Mesodermal cell (in vitro differentiated cells): ENCODE data around the gene TEX26.

Experiments
- H3K27ac ChIP-seq: 2 replicates; pipeline ENCODE4 v1.7.0; 2013; ENCODE audit warnings: mild to moderate bottlenecking, low read depth, low read length, moderate library complexity; ENCODE audit not compliant: severe bottlenecking
- H3K36me3 ChIP-seq: 2 replicates; pipeline ENCODE4 v1.7.1; 2013; ENCODE audit warnings: mild to moderate bottlenecking, low read length, moderate library complexity; ENCODE audit not compliant: control insufficient read depth, insufficient read depth
- H3K4me1 ChIP-seq: one replicate; pipeline ENCODE4 v1.7.1; 2013; ENCODE audit warnings: mild to moderate bottlenecking, low read length; ENCODE audit not compliant: insufficient read depth, control insufficient read depth, poor library complexity, severe bottlenecking
- H3K4me3 ChIP-seq: 2 replicates; pipeline ENCODE4 v1.7.0; 2013; ENCODE audit warnings: low read length, control low read depth, mild to moderate bottlenecking; ENCODE audit not compliant: insufficient read depth, poor library complexity, severe bottlenecking; ENCODE audit errors: extremely low read depth
- H3K9me3 ChIP-seq: 2 replicates; pipeline ENCODE4 v1.7.1; 2013; ENCODE audit warnings: mild to moderate bottlenecking, low read length, moderate library complexity; ENCODE audit not compliant: control insufficient read depth
- whole genome bisulfite sequencing, 2 experiments: methylation state at CpG; one replicate each; pipeline ENCODE4 v1.1.5; 2013; ENCODE audit warnings: missing lambda C conversion rate in 2 of 2; ENCODE audit not compliant: insufficient coverage in 2 of 2; 5-methylcytosine and 5-hydroxymethylcytosine counted together

The TEX26 gene

GRCh38 chr13:30976025-30976424, 43.6 kb downstream of the TEX26 start:
- Histone ChIP-seq H3K27ac (peak overlapping the region; percentile 20), H3K4me3 (no peak overlapping the region), H3K36me3 (no peaks in the 10 kb centered on the region), H3K4me1 (peaks cover 28% of the 10 kb centered on the region), H3K9me3 (no peaks in the 10 kb centered on the region)
- WGBS, 2 experiments: 87 to 90% methylated on average over 4 of the region's 4 CpGs

DNA sequence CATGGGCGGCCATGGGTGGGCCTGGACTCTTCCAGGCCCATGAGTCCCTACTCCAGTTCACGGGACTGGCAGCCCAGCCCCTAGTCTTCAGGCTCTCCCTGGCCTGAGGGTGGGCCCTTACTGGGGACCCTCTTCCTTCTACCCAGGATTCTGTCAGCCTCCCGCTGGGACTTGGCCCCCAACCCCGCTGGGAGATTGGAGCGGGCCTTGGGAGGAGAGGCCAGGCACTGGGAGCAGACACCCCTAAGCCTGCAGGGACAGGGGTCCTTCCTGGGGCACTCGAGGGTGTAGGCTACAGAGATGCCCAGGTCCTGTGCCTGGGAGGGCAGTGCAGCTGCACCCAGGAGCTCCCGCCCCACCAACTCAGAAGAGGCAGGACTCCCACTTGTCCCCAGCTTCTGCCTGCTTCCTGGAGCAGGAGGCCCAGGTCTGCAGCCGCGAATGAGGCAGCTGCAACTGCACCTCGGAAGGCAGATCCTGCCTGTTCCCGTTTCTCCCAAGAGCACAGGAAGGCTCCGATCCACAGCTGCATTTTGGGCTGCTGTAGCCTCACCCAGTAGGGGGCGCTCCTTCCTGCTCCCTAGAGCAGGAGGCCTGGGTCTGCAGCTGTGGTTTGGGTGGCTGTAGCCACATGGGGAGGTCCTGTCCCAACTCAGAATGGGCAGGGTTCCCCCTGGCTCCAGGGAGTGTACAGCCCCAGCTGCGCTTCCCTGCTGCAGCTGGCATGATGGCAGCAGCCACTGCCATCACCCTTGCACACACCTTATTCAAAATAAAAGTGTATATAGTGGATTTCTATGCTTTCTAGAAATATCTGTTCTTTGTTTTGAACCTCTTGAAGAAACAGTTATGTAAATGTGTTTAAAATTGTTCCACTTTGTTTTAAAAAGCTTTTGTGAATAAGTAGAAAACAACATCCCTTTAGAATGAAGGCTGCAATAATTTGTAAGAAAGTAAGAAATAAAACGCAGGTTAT, 46.8 kb downstream of the TEX26 start:
- no peaks in the 10 kb centered on the region for H3K9me3 ChIP-seq
- H3K27ac ChIP-seq: no peak overlapping the region
- peaks cover 41% of the 10 kb centered on the region for H3K4me1 ChIP-seq
- WGBS, 2 experiments: 63 to 69% methylated on average over 7 to 13 of the region's 15 CpGs
- no peaks in the 10 kb centered on the region for H3K36me3 ChIP-seq
- no peak overlapping the region for H3K4me3 ChIP-seq

DNA sequence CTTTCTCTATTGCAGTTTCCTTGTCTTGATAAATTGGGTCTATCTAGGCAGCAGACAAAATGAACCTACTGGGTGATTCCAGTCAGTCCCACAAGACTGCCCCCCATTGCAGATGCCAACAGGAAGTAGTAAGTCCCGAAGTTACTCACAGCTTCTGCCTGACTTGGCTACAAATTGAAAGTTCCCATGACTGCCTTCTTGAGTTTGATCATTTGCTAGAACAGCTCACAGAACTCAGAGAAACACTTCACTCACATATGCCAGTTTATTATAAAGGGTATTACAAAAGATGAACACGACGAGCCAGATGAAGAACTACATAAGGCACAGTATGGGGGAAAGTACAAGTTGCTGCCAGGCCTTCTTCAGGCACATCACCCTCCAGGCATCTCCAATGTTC, 50.0 kb downstream of the TEX26 start:
- peaks cover 41% of the 10 kb centered on the region for H3K4me1 ChIP-seq
- no peaks in the 10 kb centered on the region for H3K9me3 ChIP-seq
- H3K4me3 ChIP-seq: no peak overlapping the region
- WGBS, 2 experiments: 100% methylated on average over 1 of the region's 3 CpGs
- no peaks in the 10 kb centered on the region for H3K36me3 ChIP-seq
- no peak overlapping the region for H3K27ac ChIP-seq

DNA sequence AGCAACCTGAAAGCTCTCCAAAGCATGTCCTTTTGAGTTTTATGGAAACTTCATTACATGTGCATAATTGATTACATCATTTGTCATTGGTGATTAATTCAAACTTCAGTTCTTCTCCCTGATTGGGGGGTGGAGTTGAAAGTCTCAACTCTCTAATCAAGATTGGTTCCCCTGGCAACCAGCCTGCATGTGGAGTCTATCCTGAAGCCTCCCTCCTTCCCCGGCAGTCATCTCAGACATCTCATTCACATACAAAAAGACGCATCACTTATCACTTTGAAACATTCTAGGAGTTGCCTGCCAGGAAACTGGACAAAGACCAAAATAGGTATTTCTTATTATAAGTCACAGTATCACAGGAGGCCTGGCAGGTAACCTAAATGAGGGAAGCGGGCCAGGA, 50.5 kb downstream of the TEX26 start:
- WGBS, 2 experiments: 67 to 100% methylated on average over 1 to 2 of the region's 3 CpGs
- peaks cover 43% of the 10 kb centered on the region for H3K4me1 ChIP-seq
- no peaks in the 10 kb centered on the region for H3K36me3 ChIP-seq
- peak overlapping the region; percentile 33 for H3K27ac ChIP-seq
- no peaks in the 10 kb centered on the region for H3K9me3 ChIP-seq
- no peak overlapping the region for H3K4me3 ChIP-seq

GRCh38 chr13:30983431-30983830, 51.0 kb downstream of the TEX26 start:
- peak overlapping the region; percentile 33 for H3K27ac ChIP-seq
- no peaks in the 10 kb centered on the region for H3K36me3 ChIP-seq
- no peak overlapping the region for H3K4me3 ChIP-seq
- peaks cover 41% of the 10 kb centered on the region for H3K4me1 ChIP-seq
- 0% methylated on average over 1 of the region's 4 CpGs; no CpG with 5 or more reads in 1 of the 2 experiments for WGBS, 2 experiments
- no peaks in the 10 kb centered on the region for H3K9me3 ChIP-seq

- Histone ChIP-seq H3K36me3 (no peaks in the 10 kb centered on the region), H3K27ac (no peak overlapping the region), H3K4me1 (peaks cover 39% of the 10 kb centered on the region), H3K4me3 (no peak overlapping the region), H3K9me3 (no peaks in the 10 kb centered on the region)
- 81 to 100% methylated on average over 2 of the region's 4 CpGs for WGBS, 2 experiments
These were observed 52.2 kb downstream of the TEX26 start for GRCh38 chr13:30984620-30985019.

DNA sequence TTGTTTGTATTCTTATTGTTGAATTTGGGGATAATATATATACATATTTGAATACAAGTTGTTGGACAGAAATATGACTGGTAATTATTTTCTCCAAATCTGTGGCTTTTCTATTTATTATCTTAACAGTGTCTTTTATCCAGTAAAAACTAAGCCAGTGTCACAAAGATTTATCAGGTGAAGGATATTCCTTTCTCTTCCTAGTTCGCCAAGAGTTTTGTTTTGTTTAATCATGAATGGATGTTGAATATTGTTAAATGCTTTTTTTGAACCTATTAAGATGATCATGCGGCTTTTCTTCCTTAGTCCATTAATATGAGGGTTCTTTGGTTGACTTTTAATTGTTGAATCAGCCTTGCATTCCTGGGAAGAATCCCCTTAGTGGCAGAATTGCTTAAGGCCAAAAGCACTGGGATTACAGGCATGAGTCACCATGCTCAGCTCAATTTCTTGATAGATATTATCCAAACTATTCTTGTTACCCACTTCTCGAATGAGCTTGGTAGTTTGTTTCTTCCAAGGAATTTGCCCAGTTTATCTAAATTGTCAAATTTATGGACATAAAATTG, 53.3 kb downstream of the TEX26 start:
- WGBS, 2 experiments: 83 to 92% methylated on average over 1 to 3 of the region's 3 CpGs
- Histone ChIP-seq H3K4me1 (peaks cover 39% of the 10 kb centered on the region), H3K4me3 (no peak overlapping the region), H3K9me3 (no peaks in the 10 kb centered on the region), H3K36me3 (no peaks in the 10 kb centered on the region), H3K27ac (peak overlapping the region; percentile 20)

DNA sequence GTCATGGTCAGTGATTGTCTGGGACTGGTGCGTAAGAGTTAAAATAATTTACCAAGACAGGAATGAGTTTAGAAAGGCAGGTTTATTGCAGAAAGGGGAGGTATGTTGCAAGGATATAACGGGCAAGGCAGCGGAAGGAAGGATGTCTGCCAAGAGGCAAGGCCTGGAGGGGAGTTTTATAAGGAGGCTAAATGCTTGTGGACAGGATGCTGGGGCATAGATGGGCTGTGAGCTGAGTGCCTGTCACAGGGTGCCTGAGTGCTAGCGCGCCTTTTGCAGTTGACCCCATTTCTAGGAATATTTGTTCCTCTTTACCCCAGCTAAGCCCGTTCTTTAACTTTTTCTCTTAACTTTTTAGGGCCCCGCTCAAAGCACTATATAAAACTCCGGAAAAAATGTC, 58.7 kb downstream of the TEX26 start:
- Histone ChIP-seq H3K36me3 (no peaks in the 10 kb centered on the region), H3K9me3 (no peaks in the 10 kb centered on the region), H3K4me1 (peaks cover 7% of the 10 kb centered on the region), H3K27ac (no peak overlapping the region), H3K4me3 (no peak overlapping the region)
- WGBS, 2 experiments: 91 to 94% methylated on average over 7 of the region's 8 CpGs

DNA sequence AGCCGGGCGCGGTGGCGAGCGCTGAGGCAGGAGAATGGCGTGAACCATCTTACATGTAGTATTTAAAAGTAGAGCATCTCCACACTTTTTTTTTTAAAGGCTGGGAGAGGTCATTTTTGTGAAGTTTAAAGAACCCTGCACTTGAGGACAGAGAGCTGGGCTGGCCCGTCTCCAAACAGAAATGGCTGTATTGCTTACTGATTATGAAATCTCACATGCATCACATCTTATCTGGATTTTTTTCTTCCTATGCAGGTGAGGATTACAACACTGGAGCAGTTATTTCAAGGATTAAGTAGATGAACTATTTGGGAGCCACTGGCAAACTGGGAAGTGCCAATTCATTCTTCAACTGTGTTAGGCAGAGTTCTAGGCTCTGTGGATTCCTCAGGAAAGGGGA, 59.5 kb downstream of the TEX26 start:
- Histone ChIP-seq H3K27ac (no peak overlapping the region), H3K4me1 (peaks cover 7% of the 10 kb centered on the region), H3K9me3 (no peaks in the 10 kb centered on the region), H3K4me3 (no peak overlapping the region), H3K36me3 (no peaks in the 10 kb centered on the region)
- no CpG with 5 or more reads among the region's 7 CpGs for WGBS, 2 experiments

- Histone ChIP-seq H3K36me3 (no peaks in the 10 kb centered on the region), H3K27ac (no peak overlapping the region), H3K9me3 (no peaks in the 10 kb centered on the region), H3K4me1 (no peaks in the 10 kb centered on the region), H3K4me3 (no peak overlapping the region)
- no CpG with 5 or more reads among the region's 1 CpG for WGBS, 2 experiments
These were observed 62.9 kb downstream of the TEX26 start for GRCh38 chr13:30995331-30995730.

GRCh38 chr13:30997697-30998096, 65.2 kb downstream of the TEX26 start:
- no peaks in the 10 kb centered on the region for H3K36me3 ChIP-seq
- no peaks in the 10 kb centered on the region for H3K9me3 ChIP-seq
- H3K4me1 ChIP-seq: peaks cover 5% of the 10 kb centered on the region
- H3K4me3 ChIP-seq: no peak overlapping the region
- 76 to 81% methylated on average over 2 of the region's 2 CpGs for WGBS, 2 experiments
- H3K27ac ChIP-seq: no peak overlapping the region
